Right lung (tissue), 5 donors: ENCODE measurements around the gene KDM7A. TPM values are rescaled to one million over a fixed set of nuclear protein-coding genes. Genes with fewer than 3 reads are reported as not detected.

Source experiments
- DNase-seq, 2 donors: peaks; one replicate each; pipeline ENCODE4 v3.0.0-alpha.2; 2013
- polyA plus RNA-seq, 5 donors: library from polyadenylated mRNA; unstranded; fragments of 120-200 nt; gene quantifications; one replicate each; pipeline versions ENCODE4 v1.2.1 to v1.2.3, GENCODE V29; 2013; ENCODE audit warnings: inconsistent platforms in 1 of 5, low replicate concordance in 1 of 5; ENCODE audit not compliant: insufficient read length in 5 of 5, insufficient read depth in 1 of 5

The KDM7A gene
- polyA plus RNA-seq, 5 donors, result 9.4 to 18.4 (median 15.5) TPM

- no peak for DNase-seq
These were observed 119.6 kb downstream of the KDM7A start for GRCh38 chr7:140057143-140057535.

- DNase-seq, result no peak
These were observed 120.2 kb downstream of the KDM7A start for GRCh38 chr7:140056431-140057142.

GRCh38 chr7:140055833-140056232 is 121.0 kb downstream of the KDM7A start:
- no peak for DNase-seq

GRCh38 chr7:140054751-140055150 is 122.0 kb downstream of the KDM7A start:
- no peak for DNase-seq

GRCh38 chr7:140053812-140054539 is 122.8 kb downstream of the KDM7A start:
- DNase-seq, result no peak

GRCh38 chr7:140051820-140052219 is 125.0 kb downstream of the KDM7A start:
- no peak for DNase-seq

GRCh38 chr7:140050100-140050499 is 126.7 kb downstream of the KDM7A start:
- DNase-seq, result no peak

GRCh38 chr7:140049339-140050024 is 127.3 kb downstream of the KDM7A start:
- DNase-seq, result no peak

- DNase-seq, result no peak
These were observed 127.8 kb downstream of the KDM7A start for GRCh38 chr7:140048989-140049338.

- DNase-seq, result no peak
These were observed 128.6 kb downstream of the KDM7A start for GRCh38 chr7:140048138-140048537.

GRCh38 chr7:140047197-140047596 is 129.6 kb downstream of the KDM7A start:
- no peak for DNase-seq

GRCh38 chr7:140045697-140046096 is 131.1 kb downstream of the KDM7A start:
- no peak for DNase-seq

- DNase-seq, result no peak
These were observed 132.5 kb downstream of the KDM7A start for GRCh38 chr7:140044251-140044650.

GRCh38 chr7:140042386-140042670 is 134.5 kb downstream of the KDM7A start:
- DNase-seq, result no peak

- no peak for DNase-seq
These were observed 135.0 kb downstream of the KDM7A start for GRCh38 chr7:140041659-140042385.

GRCh38 chr7:140039896-140040295 is 136.9 kb downstream of the KDM7A start:
- no peak for DNase-seq

- DNase-seq, result no peak
These were observed 137.7 kb downstream of the KDM7A start for GRCh38 chr7:140039066-140039465.

- no peak for DNase-seq
These were observed 140.4 kb downstream of the KDM7A start for GRCh38 chr7:140036224-140036962.

GRCh38 chr7:140035400-140036223 is 141.2 kb downstream of the KDM7A start:
- no peak for DNase-seq
